MCF 10A (cell line): ENCODE measurements around the gene TRAPPC8. TPM values are rescaled to one million over a fixed set of nuclear protein-coding genes. Genes with fewer than 3 reads are reported as not detected.

ENCODE experiments used
- BruUV-seq: library from RNA; stranded (reverse); fragments of 400-500 nt; replicated peaks from 2 replicates; lab custom pipeline; 2021; lab: Mats Ljungman, UMichigan
- CTCF ChIA-PET: fragments of 300-600 bp; sonication (Branson Sonifier 250); formaldehyde crosslinking; extraction: SDS; loops from one replicate; lab custom pipeline; 2021; ENCODE audit warnings: antibody characterized with exemption, inconsistent platforms; lab: Yijun Ruan, JAX
- POLR2A ChIA-PET: fragments of 300-600, 350-650 bp; sonication (Branson Sonifier 250); formaldehyde crosslinking; extraction: SDS; loops from one replicate; lab custom pipeline; 2020; ENCODE audit warnings: antibody characterized with exemption, inconsistent platforms; lab: Yijun Ruan, JAX
- DNase-seq: peaks from one replicate; pipeline ENCODE4 v3.0.0-alpha.2; 2018; ENCODE audit not compliant: unreplicated experiment
- H3K27ac Mint-ChIP-seq: one replicate; pipeline ENCODE4 v1.8.0; 2022; ENCODE audit warnings: mild to moderate bottlenecking, low read depth, mixed read lengths; ENCODE audit not compliant: unreplicated experiment
- H3K27me3 Mint-ChIP-seq: one replicate; pipeline ENCODE4 v1.8.0; 2022; ENCODE audit warnings: mixed read lengths; ENCODE audit not compliant: insufficient read depth, unreplicated experiment
- H3K36me3 Mint-ChIP-seq: one replicate; pipeline ENCODE4 v1.8.0; 2022; ENCODE audit warnings: mild to moderate bottlenecking, moderate library complexity, mixed read lengths; ENCODE audit not compliant: insufficient read depth, unreplicated experiment
- H3K4me1 Mint-ChIP-seq: one replicate; pipeline ENCODE4 v1.8.0; 2022; ENCODE audit warnings: mixed read lengths; ENCODE audit not compliant: insufficient read depth, unreplicated experiment
- H3K4me3 Mint-ChIP-seq: one replicate; pipeline ENCODE4 v1.8.0; 2022; ENCODE audit warnings: mild to moderate bottlenecking, moderate library complexity, mixed read lengths; ENCODE audit not compliant: unreplicated experiment
- H3K9me3 Mint-ChIP-seq: one replicate; pipeline ENCODE4 v1.8.0; 2022; ENCODE audit warnings: mixed read lengths; ENCODE audit not compliant: unreplicated experiment
- CTCF ChIP-seq: fragments of 200-600 bp; IDR thresholded peaks from one replicate; pipeline ENCODE4 v1.8.0; 2022; ENCODE audit warnings: antibody characterized with exemption, mild to moderate bottlenecking; ENCODE audit not compliant: unreplicated experiment
- intact Hi-C: fragments of 100-400 bp; cut with micrococcal nuclease; formaldehyde crosslinking; loops from 2 replicates; pipeline ENCODE4 v1.14.1; 2022
- total RNA-seq: library from RNA; stranded (reverse); gene quantifications from 2 replicates; pipeline ENCODE4 v1.2.3, GENCODE V29; 2022

TRAPPC8 gene
- total RNA-seq, 1 experiment from 2014 or later: 29.0 TPM

GRCh38 chr18:31884020-31884419, 58.9 kb downstream of the TRAPPC8 start:
- no peak for TF ChIP-seq CTCF
- peaks cover 5% of the 10 kb centered on the region for H3K4me1 Mint-ChIP-seq
- ChIA-PET POLR2A (interaction anchor here (0.7 to 1.2 kb wide), 3 partner anchors 8 to 185 kb away, joined by 3 to 4 read pairs (median 4); no protein-coding TSS in a partner anchor), CTCF (interaction anchor here (0.8 kb wide), 1 partner anchor 24 kb away, joined by 4 read pairs; no protein-coding TSS in a partner anchor)
- no TSS peak for BruUV-seq
- intact Hi-C loops: no loop called here
- H3K9me3 Mint-ChIP-seq: peaks cover 16% of the 10 kb centered on the region
- H3K27me3 Mint-ChIP-seq: no peaks in the 10 kb centered on the region
- H3K4me3 Mint-ChIP-seq: no peak overlapping the region
- peaks cover 61% of the 10 kb centered on the region for H3K36me3 Mint-ChIP-seq
- no peak for DNase-seq
- no peak overlapping the region for H3K27ac Mint-ChIP-seq

- no peak for DNase-seq
- Mint-ChIP-seq H3K27me3 (no peaks in the 10 kb centered on the region), H3K4me1 (peaks cover 5% of the 10 kb centered on the region), H3K36me3 (peaks cover 66% of the 10 kb centered on the region), H3K9me3 (peaks cover 16% of the 10 kb centered on the region), H3K27ac (no peak overlapping the region), H3K4me3 (no peak overlapping the region)
- CTCF ChIA-PET: no interaction called here
- intact Hi-C loops: no loop called here
- no peak for TF ChIP-seq CTCF
- no TSS peak for BruUV-seq
- POLR2A ChIA-PET: no interaction called here
These were observed 62.6 kb downstream of the TRAPPC8 start for GRCh38 chr18:31880186-31880898.

GRCh38 chr18:31878358-31878757, 64.6 kb downstream of the TRAPPC8 start:
- peaks cover 16% of the 10 kb centered on the region for H3K9me3 Mint-ChIP-seq
- no peak overlapping the region for H3K4me3 Mint-ChIP-seq
- BruUV-seq: no TSS peak
- H3K27me3 Mint-ChIP-seq: no peaks in the 10 kb centered on the region
- H3K36me3 Mint-ChIP-seq: peaks cover 70% of the 10 kb centered on the region
- POLR2A ChIA-PET: interaction anchor here (0.8 kb wide), 1 partner anchor 29 kb away, joined by 4 read pairs; no protein-coding TSS in a partner anchor
- intact Hi-C loops: no loop called here
- CTCF ChIA-PET: no interaction called here
- DNase-seq: no peak
- H3K27ac Mint-ChIP-seq: no peak overlapping the region
- no peak for TF ChIP-seq CTCF
- peaks cover 5% of the 10 kb centered on the region for H3K4me1 Mint-ChIP-seq

DNA sequence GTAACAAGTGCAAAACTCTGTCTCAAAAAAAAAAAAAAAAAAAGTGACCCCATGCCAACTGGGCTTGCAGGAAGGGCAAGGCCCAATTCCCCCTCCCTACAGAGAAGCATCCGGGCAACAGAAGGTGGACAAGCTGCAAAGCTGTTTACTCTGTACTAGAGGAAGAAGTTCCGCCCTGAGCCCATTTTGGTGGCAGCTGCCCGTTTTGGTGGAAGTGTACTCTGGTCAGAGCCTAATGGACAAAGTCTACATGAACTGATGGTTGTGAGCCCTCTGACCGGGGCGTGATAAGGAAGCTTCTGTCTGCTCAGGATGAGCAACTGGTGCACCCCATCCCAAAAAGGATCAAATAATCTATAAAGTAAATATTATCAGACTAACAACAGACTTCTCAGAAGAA, 65.0 kb downstream of the TRAPPC8 start:
- no peak overlapping the region for H3K27ac Mint-ChIP-seq
- H3K4me1 Mint-ChIP-seq: peaks cover 5% of the 10 kb centered on the region
- no peak for DNase-seq
- no peaks in the 10 kb centered on the region for H3K27me3 Mint-ChIP-seq
- intact Hi-C loops: no loop called here
- no peak for TF ChIP-seq CTCF
- no TSS peak for BruUV-seq
- H3K36me3 Mint-ChIP-seq: peaks cover 75% of the 10 kb centered on the region
- POLR2A ChIA-PET: interaction anchor here (0.5 to 0.8 kb wide), 2 partner anchors 28 to 578 kb away, joined by 3 to 4 read pairs; no protein-coding TSS in a partner anchor
- CTCF ChIA-PET: interaction anchor here (0.7 kb wide), 1 partner anchor 27 kb away, joined by 3 read pairs; no protein-coding TSS in a partner anchor
- H3K9me3 Mint-ChIP-seq: peaks cover 16% of the 10 kb centered on the region
- H3K4me3 Mint-ChIP-seq: no peak overlapping the region
